Activated CD4-positive, alpha-beta memory T cell treated with anti-CD3 and anti-CD28 coated beads, Interleukin-2, amount 10 ng/mL, durations not matched to agents 7 days and 5 days (primary cell): ENCODE results near the gene COL25A1. TPM values are rescaled to one million over a fixed set of nuclear protein-coding genes. Genes with fewer than 3 reads are reported as not detected.
"Not testable (repeated sequence)": the region's sequence is repeated elsewhere in the genome, so short reads cannot be mapped to it uniquely, and the experiment has no call there.

Source experiments
- CTCF ChIA-PET: fragments of 350-600 bp; sonication (Branson Sonifier 250); formaldehyde crosslinking; loops from one replicate; lab custom pipeline; 2021; ENCODE audit warnings: antibody characterized with exemption, inconsistent platforms; lab: Charles Lee
- POLR2A ChIA-PET: fragments of 350-600 bp; sonication (Branson Sonifier 250); formaldehyde crosslinking; loops from one replicate; lab custom pipeline; 2021; ENCODE audit warnings: antibody characterized with exemption; lab: Charles Lee
- DNase-seq: peaks from one replicate; pipeline ENCODE4 v3.0.0-alpha.2; 2020
- H3K27ac Mint-ChIP-seq: one replicate; pipeline ENCODE4 v1.8.0; 2021; ENCODE audit warnings: mild to moderate bottlenecking, mixed read lengths
- H3K27me3 Mint-ChIP-seq: one replicate; pipeline ENCODE4 v1.8.0; 2021; ENCODE audit warnings: mixed read lengths
- H3K36me3 Mint-ChIP-seq: one replicate; pipeline ENCODE4 v1.8.0; 2021; ENCODE audit warnings: low read depth, mixed read lengths
- H3K4me1 Mint-ChIP-seq: one replicate; pipeline ENCODE4 v1.8.0; 2021; ENCODE audit warnings: mixed read lengths
- H3K4me3 Mint-ChIP-seq: one replicate; pipeline ENCODE4 v1.8.0; 2021; ENCODE audit warnings: mild to moderate bottlenecking, mixed read lengths
- H3K9me3 Mint-ChIP-seq: one replicate; pipeline ENCODE4 v1.8.0; 2021; ENCODE audit warnings: mixed read lengths
- total RNA-seq, 2 experiments: library from RNA; stranded (reverse); gene quantifications; one replicate each; pipeline ENCODE4 v1.2.3, GENCODE V29; 2021

Gene COL25A1
- total RNA-seq, 2 experiments from 2014 or later: not detected

GRCh38 chr4:109118635-109119034 lies 183.8 kb downstream of the COL25A1 start:
- H3K27ac Mint-ChIP-seq: no peak overlapping the region
- no peaks in the 10 kb centered on the region for H3K4me1 Mint-ChIP-seq
- H3K9me3 Mint-ChIP-seq: no peaks in the 10 kb centered on the region
- peaks cover 46% of the 10 kb centered on the region for H3K27me3 Mint-ChIP-seq
- ChIA-PET POLR2A (no interaction called here), CTCF (no interaction called here)
- DNase-seq: no peak
- no peak overlapping the region for H3K4me3 Mint-ChIP-seq
- H3K36me3 Mint-ChIP-seq: no peaks in the 10 kb centered on the region

GRCh38 chr4:109114501-109114900 lies 188.0 kb downstream of the COL25A1 start:
- H3K27me3 Mint-ChIP-seq: peaks cover 27% of the 10 kb centered on the region
- H3K27ac Mint-ChIP-seq: no peak overlapping the region
- CTCF ChIA-PET: interaction anchor here (1.1 kb wide), 1 partner anchor 9 kb away, joined by 3 read pairs; no protein-coding TSS in a partner anchor
- no peaks in the 10 kb centered on the region for H3K4me1 Mint-ChIP-seq
- H3K4me3 Mint-ChIP-seq: no peak overlapping the region
- POLR2A ChIA-PET: no interaction called here
- H3K9me3 Mint-ChIP-seq: no peaks in the 10 kb centered on the region
- no peak for DNase-seq
- H3K36me3 Mint-ChIP-seq: no peaks in the 10 kb centered on the region

- no peak for DNase-seq
- Mint-ChIP-seq H3K27ac (no peak overlapping the region), H3K36me3 (no peaks in the 10 kb centered on the region), H3K4me3 (no peak overlapping the region), H3K4me1 (no peaks in the 10 kb centered on the region), H3K9me3 (no peaks in the 10 kb centered on the region), H3K27me3 (peaks cover 25% of the 10 kb centered on the region)
- CTCF ChIA-PET: no interaction called here
- POLR2A ChIA-PET: no interaction called here
Measured at GRCh38 chr4:109113521-109113920, 188.9 kb downstream of the COL25A1 start.

GRCh38 chr4:109111031-109111430 lies 191.4 kb downstream of the COL25A1 start:
- no peak overlapping the region for H3K4me3 Mint-ChIP-seq
- H3K27ac Mint-ChIP-seq: no peak overlapping the region
- ChIA-PET CTCF (no interaction called here), POLR2A (no interaction called here)
- H3K36me3 Mint-ChIP-seq: no peaks in the 10 kb centered on the region
- no peaks in the 10 kb centered on the region for H3K9me3 Mint-ChIP-seq
- no peak for DNase-seq
- H3K27me3 Mint-ChIP-seq: peaks cover 20% of the 10 kb centered on the region
- H3K4me1 Mint-ChIP-seq: no peaks in the 10 kb centered on the region

- POLR2A ChIA-PET: not testable (repeated sequence)
Measured at GRCh38 chr4:109108215-109108614, 194.2 kb downstream of the COL25A1 start.

GRCh38 chr4:109094056-109094455 lies 208.4 kb downstream of the COL25A1 start:
- DNase-seq: no peak
- no peak overlapping the region for H3K27ac Mint-ChIP-seq
- H3K4me1 Mint-ChIP-seq: no peaks in the 10 kb centered on the region
- ChIA-PET POLR2A (no interaction called here), CTCF (no interaction called here)
- H3K36me3 Mint-ChIP-seq: no peaks in the 10 kb centered on the region
- no peaks in the 10 kb centered on the region for H3K9me3 Mint-ChIP-seq
- peaks cover 15% of the 10 kb centered on the region for H3K27me3 Mint-ChIP-seq
- H3K4me3 Mint-ChIP-seq: no peak overlapping the region

More at GRCh38 chr4:109108215-109108614, 194.2 kb downstream of the COL25A1 start:
- H3K27me3 Mint-ChIP-seq, H3K4me3 Mint-ChIP-seq, H3K36me3 Mint-ChIP-seq, CTCF ChIA-PET, H3K9me3 Mint-ChIP-seq, H3K4me1 Mint-ChIP-seq, DNase-seq, H3K27ac Mint-ChIP-seq: not testable (repeated sequence)

GRCh38 chr4:109091727-109092409 lies 210.6 kb downstream of the COL25A1 start:
- POLR2A ChIA-PET: no interaction called here

GRCh38 chr4:109083911-109084310 lies 218.5 kb downstream of the COL25A1 start:
- Mint-ChIP-seq H3K27ac (no peak overlapping the region), H3K9me3 (no peaks in the 10 kb centered on the region), H3K4me1 (no peaks in the 10 kb centered on the region), H3K27me3 (peaks cover 15% of the 10 kb centered on the region), H3K4me3 (no peak overlapping the region), H3K36me3 (no peaks in the 10 kb centered on the region)
- no peak for DNase-seq
- ChIA-PET POLR2A (interaction anchor here (0.6 kb wide), 1 partner anchor 1050 kb away, joined by 3 read pairs; no protein-coding TSS in a partner anchor), CTCF (no interaction called here)

More at GRCh38 chr4:109091727-109092409, 210.6 kb downstream of the COL25A1 start:
- no peak for DNase-seq
- Mint-ChIP-seq H3K4me3 (no peak overlapping the region), H3K36me3 (no peaks in the 10 kb centered on the region), H3K27ac (no peak overlapping the region), H3K9me3 (no peaks in the 10 kb centered on the region), H3K4me1 (no peaks in the 10 kb centered on the region), H3K27me3 (peaks cover 17% of the 10 kb centered on the region)
- CTCF ChIA-PET: no interaction called here

- Mint-ChIP-seq H3K4me3 (no peak overlapping the region), H3K36me3 (no peaks in the 10 kb centered on the region), H3K27ac (no peak overlapping the region), H3K27me3 (peaks cover 9% of the 10 kb centered on the region), H3K9me3 (no peaks in the 10 kb centered on the region), H3K4me1 (peaks cover 3% of the 10 kb centered on the region)
- POLR2A ChIA-PET: no interaction called here
- CTCF ChIA-PET: no interaction called here
- no peak for DNase-seq
Measured at GRCh38 chr4:109079731-109080130, 222.7 kb downstream of the COL25A1 start.

GRCh38 chr4:109079201-109079600 lies 223.3 kb downstream of the COL25A1 start:
- Mint-ChIP-seq H3K27me3 (peaks cover 9% of the 10 kb centered on the region), H3K27ac (no peak overlapping the region), H3K4me1 (peaks cover 3% of the 10 kb centered on the region), H3K4me3 (no peak overlapping the region), H3K9me3 (no peaks in the 10 kb centered on the region), H3K36me3 (no peaks in the 10 kb centered on the region)
- POLR2A ChIA-PET: no interaction called here
- CTCF ChIA-PET: no interaction called here
- no peak for DNase-seq

GRCh38 chr4:109078724-109079123 lies 223.7 kb downstream of the COL25A1 start:
- CTCF ChIA-PET: no interaction called here
- POLR2A ChIA-PET: no interaction called here
- no peak overlapping the region for H3K4me3 Mint-ChIP-seq
- H3K4me1 Mint-ChIP-seq: peaks cover 3% of the 10 kb centered on the region
- H3K9me3 Mint-ChIP-seq: no peaks in the 10 kb centered on the region
- no peak for DNase-seq
- no peak overlapping the region for H3K27ac Mint-ChIP-seq
- no peaks in the 10 kb centered on the region for H3K36me3 Mint-ChIP-seq
- peaks cover 9% of the 10 kb centered on the region for H3K27me3 Mint-ChIP-seq

- Mint-ChIP-seq H3K36me3 (no peaks in the 10 kb centered on the region), H3K4me3 (no peak overlapping the region), H3K9me3 (no peaks in the 10 kb centered on the region), H3K27me3 (peaks cover 9% of the 10 kb centered on the region), H3K27ac (no peak overlapping the region), H3K4me1 (peaks cover 3% of the 10 kb centered on the region)
- ChIA-PET POLR2A (no interaction called here), CTCF (no interaction called here)
- DNase-seq: no peak
Measured at GRCh38 chr4:109077505-109077904, 225.0 kb downstream of the COL25A1 start.

GRCh38 chr4:109076709-109077108 lies 225.7 kb downstream of the COL25A1 start:
- POLR2A ChIA-PET, CTCF ChIA-PET, H3K27me3 Mint-ChIP-seq, H3K36me3 Mint-ChIP-seq, H3K4me3 Mint-ChIP-seq, DNase-seq, H3K27ac Mint-ChIP-seq, H3K4me1 Mint-ChIP-seq, H3K9me3 Mint-ChIP-seq: not testable (repeated sequence)

GRCh38 chr4:109075621-109076020 lies 226.8 kb downstream of the COL25A1 start:
- no peak overlapping the region for H3K27ac Mint-ChIP-seq
- peaks cover 3% of the 10 kb centered on the region for H3K4me1 Mint-ChIP-seq
- no peak overlapping the region for H3K4me3 Mint-ChIP-seq
- H3K27me3 Mint-ChIP-seq: peaks cover 7% of the 10 kb centered on the region
- no peak for DNase-seq
- ChIA-PET POLR2A (no interaction called here), CTCF (no interaction called here)
- H3K36me3 Mint-ChIP-seq: no peaks in the 10 kb centered on the region
- no peaks in the 10 kb centered on the region for H3K9me3 Mint-ChIP-seq
